Small intestine (tissue), 7 donors: Measurements from ENCODE around the gene ARHGEF37. TPM values are rescaled to one million over a fixed set of nuclear protein-coding genes. Genes with fewer than 3 reads are reported as not detected.
"Not testable (repeated sequence)": the region's sequence is repeated elsewhere in the genome, so short reads cannot be mapped to it uniquely, and the experiment has no call there.

ENCODE experiments used
- DNase-seq, 2 donors: peaks; one replicate each; pipeline versions ENCODE4 v3.0.0 to v3.0.0-alpha.2; 2013
- FAIRE-seq: peaks from 2 replicates; lab custom pipeline; 2012; peaks lifted over from hg19 to GRCh38; lab: Jason Lieb, UNC
- H3K27ac ChIP-seq, 3 donors: one replicate each; pipeline ENCODE4 v1.5.1; 2013; ENCODE audit warnings: low read length in 2 of 3, mild to moderate bottlenecking in 2 of 3, control low read depth in 1 of 3, inconsistent platforms in 1 of 3, low read depth in 1 of 3, moderate library complexity in 1 of 3
- H3K27me3 ChIP-seq, 3 donors: one replicate each; pipeline ENCODE4 v1.6.1; 2013; ENCODE audit warnings: low read length in 3 of 3, inconsistent platforms in 1 of 3; ENCODE audit not compliant: control insufficient read depth in 3 of 3, insufficient read depth in 3 of 3
- H3K36me3 ChIP-seq, 3 donors: one replicate each; pipeline ENCODE4 v1.6.1; 2013; ENCODE audit warnings: low read length in 3 of 3, inconsistent platforms in 1 of 3, low read depth in 1 of 3, mild to moderate bottlenecking in 1 of 3, moderate library complexity in 1 of 3; ENCODE audit not compliant: control insufficient read depth in 3 of 3, insufficient read depth in 2 of 3
- H3K4me1 ChIP-seq, 3 donors: one replicate each; pipeline ENCODE4 v1.6.1; 2013; ENCODE audit warnings: low read length in 2 of 3, inconsistent platforms in 1 of 3, low read depth in 1 of 3, mild to moderate bottlenecking in 1 of 3, moderate library complexity in 1 of 3; ENCODE audit not compliant: control insufficient read depth in 3 of 3, insufficient read depth in 2 of 3
- H3K4me3 ChIP-seq, 3 donors: one replicate each; pipeline ENCODE4 v1.5.1; 2013; ENCODE audit warnings: low read length in 3 of 3, control low read depth in 1 of 3, inconsistent platforms in 1 of 3, low read depth in 1 of 3, mild to moderate bottlenecking in 1 of 3, moderate library complexity in 1 of 3
- H3K9me3 ChIP-seq, 2 donors: one replicate each; pipeline ENCODE4 v1.6.1; 2013; ENCODE audit warnings: low read depth in 1 of 2, low read length in 1 of 2; ENCODE audit not compliant: control insufficient read depth in 2 of 2, insufficient read depth in 1 of 2
- WGBS, 3 donors: extraction: QIAGEN DNeasy Blood & Tissue Kit; methylation state at CpG; one replicate each; pipeline ENCODE4 v1.1.7; 2013; 5-methylcytosine and 5-hydroxymethylcytosine counted together
- polyA plus RNA-seq, 4 donors: library from polyadenylated mRNA; stranded (reverse) in 3 of 4; unstranded in 1 of 4; fragments of 200-250 nt in 3 of 4; fragments of 120-200 nt in 1 of 4; gene quantifications; one replicate each; pipeline versions ENCODE4 v1.2.1 to v1.2.3, GENCODE V29; 2013
- donor health status: healthy with polysubstance abuse.
- donor health status: control.
- donor health status: control.
- donor health status: Bipolar disorder and iron deficiency.
- donor health status: healthy.

The ARHGEF37 gene
- polyA plus RNA-seq, 4 donors, result 2.8 to 8.7 (median 4.0) TPM

DNA sequence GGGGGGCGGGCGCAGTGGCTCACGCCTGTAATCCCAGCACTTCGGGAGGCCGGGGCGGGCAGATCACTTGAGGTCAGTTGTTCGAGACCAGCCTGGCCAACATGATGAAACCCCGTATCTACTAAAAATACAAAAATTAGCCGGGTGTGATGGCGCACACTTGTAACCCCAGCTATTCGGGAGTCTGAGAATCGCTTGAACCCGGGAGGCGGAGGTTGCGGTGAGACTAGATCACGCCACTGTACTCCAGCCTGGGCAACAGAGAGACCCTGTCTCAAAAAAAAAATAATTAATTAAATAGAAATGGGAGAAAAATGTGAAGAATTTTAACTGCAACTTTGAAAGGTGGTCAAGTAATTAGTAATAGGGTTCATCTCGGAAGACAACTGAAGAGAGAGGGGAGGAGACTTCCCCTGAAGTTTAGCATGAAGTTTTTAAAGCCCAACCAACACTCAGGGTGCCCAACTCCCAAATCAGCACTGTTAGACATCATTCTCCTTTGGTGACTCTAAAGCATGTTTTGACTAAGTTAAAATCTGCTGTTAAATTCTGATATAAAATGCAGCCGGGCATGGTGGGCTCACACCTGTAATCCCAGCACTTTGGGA is 28.6 kb upstream of the ARHGEF37 start:
- Histone ChIP-seq H3K27me3 (no peaks in the 10 kb centered on the region), H3K27ac (no peak overlapping the region), H3K9me3 (no peaks in the 10 kb centered on the region), H3K4me3 (no peak overlapping the region), H3K36me3 (peaks cover 0 to 20% (median 0%) of the 10 kb centered on the region in 3 donors), H3K4me1 (peaks cover 0 to 2% (median 0%) of the 10 kb centered on the region in 3 donors)
- no peak for FAIRE-seq
- 93 to 96% (median 94%) methylated on average over 18 of the region's 18 CpGs for WGBS, 3 donors
- DNase-seq, result no peak

GRCh38 chr5:149559706-149560105 is 21.6 kb upstream of the ARHGEF37 start:
- WGBS, 3 donors, result 64 to 91% (median 86%) methylated on average over 2 of the region's 2 CpGs
- no peak for FAIRE-seq
- H3K9me3 ChIP-seq, result no peaks in the 10 kb centered on the region
- H3K4me3 ChIP-seq, result no peak overlapping the region
- H3K36me3 ChIP-seq, result no peaks in the 10 kb centered on the region
- peaks cover 0 to 16% (median 0%) of the 10 kb centered on the region in 3 donors for H3K4me1 ChIP-seq
- H3K27me3 ChIP-seq, result no peaks in the 10 kb centered on the region
- DNase-seq, result no peak
- no peak overlapping the region for H3K27ac ChIP-seq

DNA sequence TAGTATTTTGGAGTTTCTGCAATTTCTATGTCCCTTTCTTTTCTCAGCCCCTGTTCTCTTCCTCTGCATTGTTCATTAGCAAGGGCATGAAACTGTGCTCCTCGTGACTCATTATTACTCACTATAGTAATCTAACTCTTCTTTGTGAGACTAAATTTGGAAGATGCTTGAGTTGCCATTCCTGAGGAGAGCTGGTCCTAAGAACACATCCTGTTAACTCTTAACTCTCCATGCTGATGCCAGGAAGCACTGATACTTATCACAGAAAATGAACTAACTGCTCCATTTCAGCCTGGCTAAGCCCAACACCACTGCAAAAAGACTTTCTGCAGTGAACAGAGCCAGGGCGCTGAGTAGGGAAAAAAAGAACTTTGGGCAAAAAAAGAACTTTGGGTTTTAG is 19.4 kb upstream of the ARHGEF37 start:
- no peak for DNase-seq
- peak overlapping the region in 2 of 3 donors; percentile 34 to 48 for H3K27ac ChIP-seq
- H3K4me3 ChIP-seq, result no peak overlapping the region
- H3K27me3 ChIP-seq, result no peaks in the 10 kb centered on the region
- H3K4me1 ChIP-seq, result peaks cover 0 to 16% (median 0%) of the 10 kb centered on the region in 3 donors
- WGBS, 3 donors, result 46 to 68% (median 64%) methylated on average over 2 of the region's 2 CpGs
- no peak for FAIRE-seq
- H3K9me3 ChIP-seq, result no peaks in the 10 kb centered on the region
- no peaks in the 10 kb centered on the region for H3K36me3 ChIP-seq

- no peak overlapping the region for H3K4me3 ChIP-seq
- H3K4me1 ChIP-seq, result peaks cover 0 to 16% (median 0%) of the 10 kb centered on the region in 3 donors
- no peaks in the 10 kb centered on the region for H3K9me3 ChIP-seq
- H3K27ac ChIP-seq, result peak overlapping the region in 2 of 3 donors; percentile 48 to 70
- H3K36me3 ChIP-seq, result no peaks in the 10 kb centered on the region
- WGBS, 3 donors, result 32 to 51% (median 32%) methylated on average over 2 of the region's 2 CpGs
- no peak for FAIRE-seq
- H3K27me3 ChIP-seq, result no peaks in the 10 kb centered on the region
- peak in 1 of 2 donors; percentile 67 for DNase-seq
Observed at GRCh38 chr5:149563466-149563865, 17.8 kb upstream of the ARHGEF37 start.

DNA sequence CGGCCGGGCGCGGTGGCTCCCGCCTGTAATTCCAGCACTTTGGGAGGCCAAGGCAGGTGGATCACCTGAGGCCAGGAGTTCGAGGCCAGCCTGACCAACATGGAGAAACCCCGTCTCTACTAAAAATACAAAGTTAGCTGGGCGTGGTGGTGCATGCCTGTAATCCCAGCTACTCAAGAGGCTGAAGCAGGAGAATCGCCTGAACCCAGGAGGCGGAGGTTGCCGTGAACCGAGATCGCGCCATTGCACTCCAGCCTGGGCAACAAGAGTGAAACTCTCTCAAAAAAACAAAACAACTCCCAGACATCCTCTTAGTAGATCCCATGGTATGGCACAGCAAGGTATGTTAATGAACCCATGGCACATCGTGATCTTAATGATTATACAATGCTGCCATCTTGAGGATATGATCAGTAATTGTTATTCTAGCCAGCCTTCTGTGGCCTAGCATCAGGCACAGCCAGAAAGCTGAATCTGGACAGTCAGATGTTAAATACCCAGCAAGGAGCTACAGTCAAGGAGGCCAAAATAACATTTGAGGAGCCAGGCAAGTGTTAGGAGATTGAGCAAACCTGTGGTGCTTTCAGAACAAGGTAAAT is 16.7 kb upstream of the ARHGEF37 start:
- H3K4me1 ChIP-seq, result peaks cover 0 to 16% (median 0%) of the 10 kb centered on the region in 3 donors
- H3K27ac ChIP-seq, FAIRE-seq, H3K9me3 ChIP-seq, H3K27me3 ChIP-seq, H3K4me3 ChIP-seq, H3K36me3 ChIP-seq: not testable (repeated sequence)
- WGBS, 3 donors, result 46 to 52% (median 48%) methylated on average over 15 of the region's 15 CpGs
- DNase-seq, result peak; percentile 78 to 80

- H3K9me3 ChIP-seq, result no peaks in the 10 kb centered on the region
- peaks cover 0 to 13% (median 0%) of the 10 kb centered on the region in 3 donors for H3K4me1 ChIP-seq
- no peaks in the 10 kb centered on the region for H3K27me3 ChIP-seq
- WGBS, 3 donors, result 29 to 56% (median 55%) methylated on average over 1 of the region's 1 CpG
- no peak overlapping the region for H3K27ac ChIP-seq
- H3K36me3 ChIP-seq, result no peaks in the 10 kb centered on the region
- DNase-seq (no peak), FAIRE-seq (no peak)
- no peak overlapping the region for H3K4me3 ChIP-seq
Observed at GRCh38 chr5:149567226-149567625, 14.1 kb upstream of the ARHGEF37 start.

GRCh38 chr5:149572170-149572569 is 9.1 kb upstream of the ARHGEF37 start:
- FAIRE-seq, result no peak
- Histone ChIP-seq H3K27ac (no peak overlapping the region), H3K4me3 (no peak overlapping the region), H3K4me1 (peaks cover 0 to 3% (median 0%) of the 10 kb centered on the region in 3 donors), H3K9me3 (no peaks in the 10 kb centered on the region), H3K36me3 (no peaks in the 10 kb centered on the region), H3K27me3 (no peaks in the 10 kb centered on the region)
- DNase-seq, result no peak

DNA sequence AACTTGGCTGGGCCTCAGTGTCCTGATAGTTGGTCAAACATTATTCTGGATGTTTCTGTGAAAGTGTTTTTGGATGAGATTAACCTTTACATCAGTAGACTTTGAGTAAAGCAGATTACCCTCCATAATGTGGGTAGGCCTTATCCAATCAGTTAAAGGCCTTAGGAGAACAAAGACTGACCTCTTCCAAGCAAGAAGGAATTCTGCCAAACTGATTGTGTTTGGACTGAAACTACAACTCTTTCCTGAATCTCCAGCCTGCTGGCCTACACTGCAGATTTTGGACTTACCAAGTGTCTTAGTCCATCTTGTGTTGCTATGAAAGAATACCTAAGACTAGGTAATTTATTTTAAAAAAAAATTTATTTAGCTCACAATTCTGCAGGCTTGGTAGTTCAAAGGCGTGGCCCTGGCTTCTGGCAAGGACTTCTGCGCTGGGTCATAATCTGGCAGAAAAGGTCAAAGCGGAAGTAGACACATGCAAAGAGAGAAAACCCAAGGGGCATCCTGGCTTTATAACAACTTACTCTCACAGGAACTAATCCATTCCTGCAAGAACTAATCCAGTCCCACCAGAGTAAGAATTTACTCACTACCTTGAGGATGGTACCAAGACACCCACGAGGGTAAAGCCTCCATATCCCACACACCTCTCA is 8.6 kb upstream of the ARHGEF37 start:
- no peak for FAIRE-seq

More for the DNA sequence above, 8.6 kb upstream of the ARHGEF37 start:
- no peak overlapping the region for H3K4me3 ChIP-seq
- no peak for DNase-seq
- no peaks in the 10 kb centered on the region for H3K27me3 ChIP-seq
- WGBS, 3 donors, result 76 to 79% (median 79%) methylated on average over 4 of the region's 4 CpGs
- H3K27ac ChIP-seq, result no peak overlapping the region
- H3K9me3 ChIP-seq, result no peaks in the 10 kb centered on the region
- H3K4me1 ChIP-seq, result peaks cover 0 to 3% (median 0%) of the 10 kb centered on the region in 3 donors
- H3K36me3 ChIP-seq, result no peaks in the 10 kb centered on the region
